H9 (cell line): ENCODE measurements around the gene CACNA2D3. TPM values are rescaled to one million over a fixed set of nuclear protein-coding genes. Genes with fewer than 3 reads are reported as not detected.

Source experiments
- DNase-seq: peaks from one replicate; pipeline ENCODE4 v3.0.0-alpha.2; 2017
- H2AFZ ChIP-seq: one replicate; pipeline ENCODE4 v1.6.1; 2013; ENCODE audit warnings: mild to moderate bottlenecking, low read length, control low read depth, moderate library complexity
- H2AK5ac ChIP-seq: 2 replicates; pipeline ENCODE4 v1.6.1; 2013; ENCODE audit warnings: low read length, control low read depth, mixed read lengths; ENCODE audit not compliant: insufficient read length
- H2BK120ac ChIP-seq: one replicate; pipeline ENCODE4 v1.6.1; 2013; ENCODE audit warnings: low read depth, mild to moderate bottlenecking, low read length, control low read depth, inconsistent platforms; ENCODE audit not compliant: poor library complexity, severe bottlenecking
- H2BK12ac ChIP-seq: 2 replicates; pipeline ENCODE4 v1.6.1; 2013; ENCODE audit warnings: low read length, control low read depth, mixed read lengths, low read depth; ENCODE audit not compliant: insufficient read length
- H2BK15ac ChIP-seq: 2 replicates; pipeline ENCODE4 v1.6.1; 2013; ENCODE audit warnings: low read depth, low read length, control low read depth
- H2BK20ac ChIP-seq: one replicate; pipeline ENCODE4 v1.6.1; 2013; ENCODE audit warnings: low read depth, mild to moderate bottlenecking, low read length, control low read depth, inconsistent platforms; ENCODE audit not compliant: poor library complexity, severe bottlenecking
- H2BK5ac ChIP-seq: 2 replicates; pipeline ENCODE4 v1.6.1; 2013; ENCODE audit warnings: low read length, control low read depth, mixed read lengths; ENCODE audit not compliant: insufficient read length
- H3K14ac ChIP-seq: 2 replicates; pipeline ENCODE4 v1.6.1; 2013; ENCODE audit warnings: low read length, control low read depth; ENCODE audit not compliant: insufficient read depth
- H3K18ac ChIP-seq: 2 replicates; pipeline ENCODE4 v1.6.1; 2013; ENCODE audit warnings: low read depth, mild to moderate bottlenecking, mixed read lengths, low read length, control low read depth; ENCODE audit not compliant: insufficient read length
- H3K23ac ChIP-seq: 2 replicates; pipeline ENCODE4 v1.6.1; 2013; ENCODE audit warnings: low read length, control low read depth, mixed read lengths, low read depth; ENCODE audit not compliant: insufficient read length
- H3K23me2 ChIP-seq: 2 replicates; pipeline ENCODE4 v1.6.1; 2013; ENCODE audit warnings: low read depth, mild to moderate bottlenecking, mixed read lengths, low read length, control low read depth; ENCODE audit not compliant: insufficient read length, poor library complexity, severe bottlenecking
- H3K27ac ChIP-seq: 2 replicates; pipeline ENCODE4 v1.5.1; 2013; ENCODE audit warnings: low read length, control low read depth, mixed read lengths, low read depth; ENCODE audit not compliant: insufficient read length
- H3K27me3 ChIP-seq: 2 replicates; pipeline ENCODE4 v1.6.1; 2013; ENCODE audit warnings: low read length, control low read depth, inconsistent platforms; ENCODE audit not compliant: insufficient read depth
- H3K4ac ChIP-seq: 2 replicates; pipeline ENCODE4 v1.6.1; 2013; ENCODE audit warnings: low read depth, mild to moderate bottlenecking, control low read depth, inconsistent platforms, low read length, moderate library complexity
- H3K4me1 ChIP-seq: 2 replicates; pipeline ENCODE4 v1.6.1; 2013; ENCODE audit warnings: low read length, control low read depth, inconsistent platforms; ENCODE audit not compliant: insufficient read depth
- H3K4me2 ChIP-seq: 2 replicates; pipeline ENCODE4 v1.6.1; 2013; ENCODE audit warnings: low read length, control low read depth, mixed read lengths; ENCODE audit not compliant: insufficient read length, insufficient read depth
- H3K56ac ChIP-seq: 2 replicates; pipeline ENCODE4 v1.6.1; 2013; ENCODE audit warnings: low read depth, mild to moderate bottlenecking, mixed read lengths, low read length, control low read depth; ENCODE audit not compliant: insufficient read length
- H3K79me1 ChIP-seq: 2 replicates; pipeline ENCODE4 v1.6.1; 2013; ENCODE audit warnings: low read depth, mild to moderate bottlenecking, moderate library complexity, low read length, control low read depth, inconsistent platforms; ENCODE audit not compliant: insufficient read depth, poor library complexity, severe bottlenecking
- H3K79me2 ChIP-seq: 2 replicates; pipeline ENCODE4 v1.6.1; 2013; ENCODE audit warnings: low read length, control low read depth, inconsistent platforms; ENCODE audit not compliant: insufficient read depth
- H3K9ac ChIP-seq: 2 replicates; pipeline ENCODE4 v1.6.1; 2013; ENCODE audit warnings: low read length, control low read depth, mixed read lengths; ENCODE audit not compliant: insufficient read length; ENCODE audit errors: extremely low read depth
- H3K9me3 ChIP-seq: one replicate; pipeline ENCODE4 v1.6.1; 2013; ENCODE audit warnings: low read depth, low read length, inconsistent platforms; ENCODE audit not compliant: control insufficient read depth
- H3T11ph ChIP-seq: one replicate; pipeline ENCODE4 v1.6.1; 2013; ENCODE audit warnings: mild to moderate bottlenecking, low read length, control low read depth, inconsistent platforms
- H4K20me1 ChIP-seq: one replicate; pipeline ENCODE4 v1.6.1; 2013; ENCODE audit not compliant: control insufficient read depth, insufficient read length, insufficient read depth
- H4K5ac ChIP-seq: 2 replicates; pipeline ENCODE4 v1.6.1; 2013; ENCODE audit warnings: low read depth, mild to moderate bottlenecking, mixed read lengths, low read length, control low read depth; ENCODE audit not compliant: insufficient read length
- H4K8ac ChIP-seq: replicated peaks from 2 replicates; pipeline ENCODE4 v1.6.1; 2013; ENCODE audit warnings: low read length, control low read depth, mixed read lengths, low read depth; ENCODE audit not compliant: insufficient read length
- H4K91ac ChIP-seq: 2 replicates; pipeline ENCODE4 v1.6.1; 2013; ENCODE audit warnings: low read depth, mild to moderate bottlenecking, moderate library complexity, mixed read lengths, low read length, control low read depth; ENCODE audit not compliant: insufficient read length
- H3K27ac Mint-ChIP-seq, 3 experiments: 2 replicates in 2 of 3; 3 replicates in 1 of 3; pipeline ENCODE4 v1.8.0; 2020 to 2021; ENCODE audit warnings: mixed read lengths in 3 of 3, mild to moderate bottlenecking in 1 of 3, moderate library complexity in 1 of 3
- H3K27me3 Mint-ChIP-seq: 2 replicates; pipeline ENCODE4 v1.8.0; 2021; ENCODE audit warnings: low read depth, mild to moderate bottlenecking, moderate library complexity, mixed read lengths
- H3K36me3 Mint-ChIP-seq, 3 experiments: 2 replicates in 2 of 3; 3 replicates in 1 of 3; pipeline ENCODE4 v1.8.0; 2020 to 2021; ENCODE audit warnings: low read depth in 3 of 3, mixed read lengths in 3 of 3; ENCODE audit not compliant: insufficient read depth in 1 of 3
- H3K4me1 Mint-ChIP-seq, 2 experiments: 2 replicates each; pipeline ENCODE4 v1.8.0; 2020; ENCODE audit warnings: mixed read lengths in 2 of 2
- H3K4me3 Mint-ChIP-seq, 2 experiments: 2 replicates in 1 of 2; 3 replicates in 1 of 2; pipeline ENCODE4 v1.8.0; 2020 to 2021; ENCODE audit warnings: mild to moderate bottlenecking in 2 of 2, mixed read lengths in 2 of 2, moderate library complexity in 1 of 2
- H3K9me3 Mint-ChIP-seq, 2 experiments: 2 replicates in 1 of 2; 3 replicates in 1 of 2; pipeline ENCODE4 v1.8.0; 2020; ENCODE audit warnings: mild to moderate bottlenecking in 2 of 2, mixed read lengths in 2 of 2, moderate library complexity in 1 of 2
- CTCF ChIP-seq: fragments of 200-600 bp; sonication (generic); conservative IDR thresholded peaks from 3 replicates; pipeline ENCODE4 v1.8.0; 2021; ENCODE audit warnings: antibody characterized with exemption, mild to moderate bottlenecking
- WGBS: extraction: QIAGEN DNeasy Blood & Tissue Kit; methylation state at CpG from one replicate; pipeline ENCODE4 v1.1.7; 2013; ENCODE audit warnings: missing lambda C conversion rate, low lambda C conversion rate, mixed read lengths; ENCODE audit not compliant: insufficient read length; ENCODE audit errors: extremely low coverage; 5-methylcytosine and 5-hydroxymethylcytosine counted together
- total RNA-seq: library from RNA; stranded (reverse); gene quantifications from 2 replicates; pipeline ENCODE4 v1.2.1, GENCODE V29; 2021

CACNA2D3 gene
- total RNA-seq, 1 experiment from 2014 or later: 3.2 TPM

- no peak overlapping the region for H2AFZ ChIP-seq
- peaks cover 6 to 15% of the 10 kb centered on the region in 2 experiments; a peak in 2 of 4 replicates for H3K4me1 Mint-ChIP-seq
- no peak overlapping the region for H3K4ac ChIP-seq
- H3K79me2 ChIP-seq: no peaks in the 10 kb centered on the region
- H2BK12ac ChIP-seq: no peak overlapping the region
- H3K18ac ChIP-seq: no peak overlapping the region
- H3K9me3 Mint-ChIP-seq: no peaks in the 10 kb centered on the region; a peak in 1 of 5 replicates
- H3K14ac ChIP-seq: no peak overlapping the region
- no peak overlapping the region for H3K56ac ChIP-seq
- H3K4me2 ChIP-seq: no peak overlapping the region
- H4K8ac ChIP-seq: no peak overlapping the region
- no CpG with 5 or more reads among the region's 2 CpGs for WGBS
- H3K79me1 ChIP-seq: no peaks in the 10 kb centered on the region
- no peak overlapping the region for H3K9ac ChIP-seq
- no peak overlapping the region for H2BK120ac ChIP-seq
- no peak overlapping the region for H2BK5ac ChIP-seq
- H3K4me1 ChIP-seq: 0 out of 2 replicates have a peak, but pooled peaks cover 2% of the 10 kb centered on the region
- H2BK15ac ChIP-seq: no peak overlapping the region
- no peak overlapping the region for H2BK20ac ChIP-seq
- H3K9me3 ChIP-seq: no peaks in the 10 kb centered on the region
- no peaks in the 10 kb centered on the region; a peak in 2 of 7 replicates for H3K36me3 Mint-ChIP-seq
- H4K5ac ChIP-seq: no peak overlapping the region
- no peaks in the 10 kb centered on the region for H4K20me1 ChIP-seq
- DNase-seq: no peak
- no peak overlapping the region for H2AK5ac ChIP-seq
- H3K23me2 ChIP-seq: no peaks in the 10 kb centered on the region
- no peaks in the 10 kb centered on the region for H3K27me3 ChIP-seq
- no peak overlapping the region for H3K27ac ChIP-seq
- H3K23ac ChIP-seq: no peak overlapping the region
- no peak overlapping the region for H3T11ph ChIP-seq
- no peak for TF ChIP-seq CTCF
- H3K27me3 Mint-ChIP-seq: no peaks in the 10 kb centered on the region
- H3K4me3 Mint-ChIP-seq: no peak overlapping the region
- no peak overlapping the region for H3K27ac Mint-ChIP-seq
- no peak overlapping the region for H4K91ac ChIP-seq
These were observed 636.8 kb downstream of the CACNA2D3 start for GRCh38 chr3:54759166-54759565.
